Activated CD4-positive, alpha-beta T cell treated with anti-CD3 and anti-CD28 coated beads, Interleukin-2, amount 50 U/mL, for 4 hours (primary cell): ENCODE measurements around the gene PDX1.
"Not testable (repeated sequence)": the region's sequence is repeated elsewhere in the genome, so short reads cannot be mapped to it uniquely, and the experiment has no call there.

Experiments
- DNase-seq, 2 experiments: peaks; one replicate each; pipeline ENCODE4 v3.0.0-alpha.2; 2020

PDX1 gene

DNA sequence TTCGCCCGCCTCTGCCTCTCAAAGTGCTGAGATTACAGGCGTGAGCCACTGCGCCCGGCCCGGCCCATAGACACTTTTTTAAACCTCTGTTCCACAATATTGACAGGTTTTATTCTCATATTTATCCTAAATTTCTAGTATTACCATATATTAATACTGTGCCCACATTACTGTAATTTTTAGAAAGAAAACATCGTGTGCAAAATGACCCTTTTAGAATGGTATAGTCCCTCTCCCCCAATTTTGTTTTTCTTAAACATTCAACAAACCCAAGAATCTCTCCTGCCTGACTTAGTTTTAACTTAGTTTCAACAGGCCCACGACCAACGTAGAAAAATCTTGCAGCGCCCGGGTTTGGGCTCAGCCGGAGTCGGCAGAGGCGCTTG, 40.2 kb downstream of the PDX1 start:
- no peak for DNase-seq

GRCh38 chr13:27960362-27961226, 40.8 kb downstream of the PDX1 start:
- no peak for DNase-seq

GRCh38 chr13:27961227-27962085, 41.7 kb downstream of the PDX1 start:
- DNase-seq = no peak

GRCh38 chr13:27962128-27962841, 42.5 kb downstream of the PDX1 start:
- DNase-seq = no peak

DNA sequence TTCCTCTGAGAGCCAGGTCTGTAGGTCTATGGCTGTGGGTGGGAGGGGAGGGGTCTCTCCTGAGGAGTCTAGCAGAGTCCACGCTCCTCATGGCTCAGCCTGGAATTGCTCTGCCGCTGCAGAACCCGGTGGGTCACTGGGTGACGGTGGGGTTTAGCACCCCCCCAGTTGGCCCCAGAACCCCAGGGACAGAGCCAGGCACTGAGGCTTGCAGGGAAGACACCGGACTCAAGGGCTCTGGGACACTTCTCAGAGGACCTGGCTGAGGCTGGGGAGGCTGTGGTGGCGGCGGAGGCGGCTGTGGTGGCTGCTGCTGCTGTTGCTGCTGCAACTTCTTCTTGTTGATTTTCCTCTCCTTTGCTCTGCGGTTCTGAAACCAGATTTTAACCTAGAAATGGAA, 43.2 kb downstream of the PDX1 start:
- no peak for DNase-seq

GRCh38 chr13:27963491-27963890, 43.7 kb downstream of the PDX1 start:
- DNase-seq = no peak

DNA sequence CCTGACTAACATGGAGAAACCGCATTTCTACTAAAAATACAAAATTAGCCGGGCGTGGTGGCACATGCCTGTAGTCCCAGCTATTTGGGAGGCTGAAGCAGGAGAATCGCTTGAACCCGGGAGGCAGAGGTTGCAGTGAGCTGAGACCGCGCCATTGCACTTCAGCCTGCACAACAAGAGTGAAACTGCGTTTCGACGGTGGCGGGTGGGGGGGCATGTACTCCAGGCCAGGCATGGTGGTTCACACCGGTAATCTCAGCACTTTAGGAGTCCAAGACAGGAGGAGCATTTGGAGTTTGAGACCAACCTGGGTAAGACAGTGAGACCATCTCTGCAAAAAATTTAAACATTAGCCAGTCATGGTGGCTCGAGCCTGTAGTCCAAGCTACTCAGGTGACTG, 44.4 kb downstream of the PDX1 start:
- not testable (repeated sequence) for DNase-seq

GRCh38 chr13:27964741-27965323, 45.0 kb downstream of the PDX1 start:
- DNase-seq = no peak

DNA sequence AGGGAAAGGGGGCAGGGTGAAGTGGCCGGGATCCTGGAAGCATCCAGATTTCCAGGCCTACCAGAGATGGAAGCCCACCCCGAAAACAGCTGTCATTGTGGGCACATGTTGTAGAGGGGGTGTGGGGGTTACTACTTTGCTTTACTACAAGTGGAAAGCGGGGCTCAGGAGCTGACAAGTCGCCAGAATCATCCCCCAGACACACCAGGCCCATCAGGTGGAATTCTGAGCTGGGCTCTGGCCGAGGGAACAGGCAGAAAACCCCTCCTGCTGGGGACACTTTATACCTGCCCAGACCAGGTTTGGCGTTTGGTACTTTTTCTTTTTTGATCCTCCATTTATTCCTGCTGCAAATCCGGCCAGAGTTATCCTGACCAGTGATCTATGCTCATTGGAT, 45.5 kb downstream of the PDX1 start:
- DNase-seq = no peak

DNA sequence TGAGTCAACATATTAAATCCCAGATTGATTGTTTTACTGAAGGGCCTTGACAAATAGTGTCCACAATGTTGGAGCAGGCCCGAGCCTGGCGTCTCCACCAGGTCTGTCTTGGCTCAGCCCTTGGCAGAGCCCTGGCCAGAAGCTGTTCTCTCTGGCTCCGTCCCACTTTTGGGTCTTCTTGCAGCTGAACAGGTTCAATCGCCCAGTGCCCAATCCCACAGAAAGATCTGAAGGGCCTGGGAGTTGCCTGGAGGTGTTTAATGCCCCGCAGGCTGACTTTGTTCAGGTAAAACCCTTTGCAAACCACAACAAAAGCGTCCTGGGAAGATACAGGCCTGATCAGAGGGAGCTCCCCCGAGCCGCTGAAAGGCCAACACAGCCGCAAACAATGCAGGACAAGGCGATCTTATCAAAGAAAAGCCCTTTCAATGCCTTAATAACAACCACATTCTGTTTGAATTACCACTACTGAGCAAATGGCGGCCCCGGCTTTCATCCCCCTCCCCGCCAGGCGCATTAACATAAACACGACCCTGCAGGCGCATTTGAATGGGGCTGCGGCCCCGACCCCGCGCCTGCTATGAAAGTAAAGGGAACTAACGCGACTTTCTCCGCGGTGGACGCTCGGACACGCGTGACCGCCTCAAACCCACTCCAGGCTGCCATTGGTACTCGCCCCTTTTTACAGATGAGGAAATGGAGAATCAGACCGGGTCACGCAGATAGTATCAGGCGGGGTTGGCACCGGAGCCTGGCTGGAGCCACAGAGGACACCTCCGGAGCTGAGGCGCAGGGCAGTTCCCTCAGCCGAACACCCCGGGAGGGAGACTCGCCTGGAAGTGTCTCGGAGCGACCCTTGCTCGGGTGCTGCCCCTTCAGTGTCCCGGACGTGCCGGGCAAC, 46.2 kb downstream of the PDX1 start:
- DNase-seq = no peak

DNA sequence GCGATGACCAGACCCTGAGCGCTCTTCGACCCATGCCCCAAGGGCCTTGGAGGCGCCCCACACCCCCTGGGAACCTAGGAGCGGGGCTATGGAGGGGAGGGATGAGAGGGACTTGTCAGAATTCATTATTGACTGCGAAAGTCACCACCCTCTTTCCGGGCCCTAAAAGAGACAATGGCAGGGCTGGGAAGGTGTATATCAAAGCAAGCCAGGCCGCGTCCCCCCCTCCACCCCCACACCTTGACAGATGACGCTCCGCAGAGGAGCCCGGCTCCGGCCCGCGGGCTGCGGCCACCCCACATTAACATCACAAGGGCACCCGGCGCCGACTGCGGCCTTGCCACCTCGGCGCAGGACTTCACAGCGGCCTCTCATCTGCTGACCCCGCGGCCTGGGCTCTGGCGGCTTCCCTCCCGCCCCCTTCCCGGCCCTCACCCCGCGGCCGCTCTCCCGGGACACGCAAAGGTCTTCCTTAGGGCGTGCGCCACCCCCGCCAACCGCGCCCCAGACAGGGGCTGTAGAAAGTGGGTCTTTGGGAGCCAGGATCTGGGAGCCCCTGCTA, 46.9 kb downstream of the PDX1 start:
- no peak for DNase-seq

DNA sequence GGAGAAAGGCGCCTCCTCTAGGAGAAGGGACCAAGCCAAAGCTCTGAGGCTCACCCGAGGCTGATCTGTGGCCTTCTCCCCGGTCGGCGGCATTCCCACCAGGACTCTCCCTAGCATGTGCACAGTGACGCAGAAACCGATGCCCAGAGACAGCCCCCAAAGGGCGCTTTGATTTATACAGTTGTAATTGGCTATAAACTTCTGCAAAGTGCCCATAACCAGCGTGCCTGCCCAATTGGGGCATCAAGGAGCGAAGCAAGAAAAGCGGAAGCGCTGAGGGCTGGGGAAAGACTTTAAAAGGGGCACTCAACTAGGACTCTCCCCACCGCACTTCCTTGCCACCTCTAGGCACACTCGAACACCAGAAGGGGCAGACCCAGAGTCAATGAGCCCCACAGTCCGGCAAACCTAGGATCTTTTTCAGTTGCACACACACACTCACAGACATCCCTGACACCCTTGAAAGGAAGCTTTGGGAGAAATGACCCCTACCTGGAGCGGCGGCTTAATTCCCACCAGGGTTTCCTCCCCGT, 47.5 kb downstream of the PDX1 start:
- DNase-seq = no peak

GRCh38 chr13:27967736-27968315, 48.0 kb downstream of the PDX1 start:
- no peak for DNase-seq

DNA sequence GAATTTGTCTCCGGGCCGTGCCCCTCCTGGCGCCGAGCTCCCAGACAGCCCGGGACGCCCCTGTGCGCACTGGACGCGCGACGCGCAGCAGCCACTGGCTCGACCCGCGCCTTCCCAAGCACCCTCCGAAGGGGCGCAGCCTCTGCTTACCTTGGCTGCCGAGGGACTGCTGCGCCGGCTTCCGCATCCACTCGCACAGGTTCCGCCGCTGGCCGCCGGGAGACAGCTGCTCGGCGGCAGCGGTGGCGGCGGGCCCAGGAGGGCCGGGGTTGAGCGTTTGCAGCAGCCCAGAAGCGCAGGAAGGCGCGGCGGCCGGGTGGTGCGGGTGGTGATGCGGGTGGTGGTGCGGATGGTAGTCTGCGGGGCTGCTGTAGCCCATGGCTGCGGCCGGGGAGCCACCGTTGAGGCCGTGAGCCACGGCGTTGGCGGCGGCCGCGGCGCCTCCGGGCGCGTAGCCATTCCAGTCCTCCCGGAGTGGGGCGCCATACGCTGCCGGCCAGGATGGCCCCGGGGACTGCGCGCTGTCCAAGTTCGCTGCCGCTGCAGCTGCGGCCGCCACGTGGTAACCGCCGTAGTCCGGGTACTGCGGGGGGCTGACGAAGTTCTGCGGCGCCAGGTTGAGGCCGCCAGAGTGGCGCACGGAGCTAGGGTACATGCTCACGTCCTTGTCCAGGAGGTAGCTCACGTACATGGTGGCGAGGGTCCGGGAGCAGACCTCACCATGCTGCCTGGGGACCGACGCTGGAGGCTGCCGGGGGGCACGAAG, 48.7 kb downstream of the PDX1 start:
- no peak for DNase-seq

DNA sequence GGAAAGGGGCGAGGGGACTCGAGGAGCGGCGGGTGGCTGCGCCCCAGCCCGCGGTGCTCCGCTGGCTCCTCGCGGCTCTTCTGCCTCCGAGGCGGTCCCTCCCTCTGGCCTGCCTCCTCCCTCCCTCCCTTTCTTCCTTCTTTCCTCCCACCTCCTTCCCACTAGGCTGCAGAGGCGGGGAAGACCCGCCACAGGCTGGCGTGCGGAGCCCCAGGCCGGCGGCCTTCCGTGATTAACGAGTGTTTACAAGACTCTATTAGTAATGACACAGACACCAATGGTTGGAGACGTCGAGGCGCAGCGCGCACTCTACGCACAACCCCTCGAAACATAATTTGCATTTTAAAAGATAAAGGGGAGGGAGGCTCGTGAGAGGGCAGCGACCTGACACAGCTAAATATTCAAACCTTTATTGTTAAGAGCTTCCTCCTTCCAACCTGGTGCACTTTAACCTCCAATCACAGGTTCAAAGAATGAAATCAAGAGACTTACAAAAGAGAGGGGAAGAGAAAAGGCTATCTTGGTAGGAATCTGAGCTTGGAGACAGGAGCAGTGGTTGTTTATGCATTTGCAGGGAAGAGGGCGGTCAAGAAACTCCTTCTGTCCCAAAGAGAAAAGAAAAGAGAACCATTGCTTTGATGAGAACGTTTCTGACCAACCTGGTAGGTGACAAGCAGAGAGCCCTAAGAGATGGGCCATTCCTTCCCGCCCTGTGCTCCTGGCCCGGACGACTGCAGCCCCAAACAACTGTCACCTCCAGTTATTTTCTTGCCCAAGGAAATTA, 49.5 kb downstream of the PDX1 start, which contains the start of gene CDX2:
Gene CDX2 (minus strand): TSS at position 234 of the 784 bp plus-strand sequence. CDS start 309 bp downstream, outside the sequence.
- no peak for DNase-seq

- DNase-seq = no peak
Observed at GRCh38 chr13:27969866-27970229, 50.0 kb downstream of the PDX1 start.

- DNase-seq = no peak
Observed at GRCh38 chr13:27970382-27971235, 50.8 kb downstream of the PDX1 start.

DNA sequence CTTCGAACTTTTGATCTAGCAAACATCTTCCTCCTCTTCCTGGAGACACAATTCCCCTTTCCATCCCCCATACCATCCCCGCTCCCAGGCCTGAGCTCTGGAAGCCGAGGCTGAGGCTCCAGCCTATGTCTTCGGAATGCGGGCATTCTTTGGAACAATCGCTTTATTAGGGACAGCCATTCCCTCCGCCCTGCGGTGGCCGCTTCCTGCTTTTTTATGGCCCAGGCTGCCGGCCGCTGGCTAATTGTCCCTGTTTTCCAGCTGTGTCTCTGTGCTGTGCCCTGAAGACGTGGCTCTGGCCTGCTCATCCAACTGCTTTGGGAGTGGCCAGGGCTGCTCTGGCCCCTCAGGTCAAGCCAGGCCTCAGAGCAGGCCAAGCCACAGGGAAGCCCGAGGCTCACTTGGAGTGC, 51.4 kb downstream of the PDX1 start:
- DNase-seq = no peak
